Measurements from ENCODE around the gene SLC2A1.

The SLC2A1 gene

DNA sequence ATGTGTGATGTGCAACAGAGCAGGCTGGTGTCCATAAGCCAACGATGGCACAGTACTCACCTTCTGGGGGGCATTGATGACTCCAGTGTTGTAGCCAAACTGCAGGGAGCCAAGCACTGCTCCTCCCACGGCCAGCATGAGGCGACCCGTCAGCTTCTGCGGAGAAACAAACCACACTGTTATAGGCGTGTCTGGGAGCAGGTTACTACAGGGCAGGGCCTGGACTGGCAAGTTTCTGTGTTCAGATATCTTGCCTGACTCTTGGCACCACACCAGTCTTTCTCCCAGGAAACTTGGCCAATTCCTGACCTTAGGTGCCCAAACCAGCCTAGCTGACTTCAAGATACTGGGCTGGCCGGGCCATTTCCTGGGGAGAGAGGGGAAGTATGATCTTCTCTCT is 15.5 kb downstream of the SLC2A1 start:
- FAIRE-seq (peak; percentile 94), DNase-seq (ENCODE audit: low spot score) (peak; percentile 98)

DNA sequence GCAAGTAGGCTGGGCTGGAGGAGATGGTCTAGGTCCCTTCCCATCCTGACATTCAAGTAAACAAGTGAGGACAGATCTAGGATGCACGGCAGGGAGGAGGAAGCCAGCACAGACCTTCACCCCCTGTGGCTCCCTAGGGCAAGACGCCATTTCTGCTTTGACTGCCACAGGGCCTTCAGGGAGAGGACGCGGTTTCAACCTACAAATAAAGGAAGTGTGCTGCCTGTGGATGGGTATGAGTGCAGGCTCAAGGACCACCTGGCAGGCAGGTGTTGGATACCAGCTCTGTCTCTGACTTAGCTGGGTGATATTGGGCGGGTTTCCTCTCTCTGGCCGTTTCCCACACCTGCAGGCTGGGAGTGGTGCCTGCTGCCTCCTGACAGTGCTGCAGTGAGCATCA is 16.2 kb downstream of the SLC2A1 start:
- no peak for DNase-seq (ENCODE audit: low spot score)
- FAIRE-seq, result no peak

DNA sequence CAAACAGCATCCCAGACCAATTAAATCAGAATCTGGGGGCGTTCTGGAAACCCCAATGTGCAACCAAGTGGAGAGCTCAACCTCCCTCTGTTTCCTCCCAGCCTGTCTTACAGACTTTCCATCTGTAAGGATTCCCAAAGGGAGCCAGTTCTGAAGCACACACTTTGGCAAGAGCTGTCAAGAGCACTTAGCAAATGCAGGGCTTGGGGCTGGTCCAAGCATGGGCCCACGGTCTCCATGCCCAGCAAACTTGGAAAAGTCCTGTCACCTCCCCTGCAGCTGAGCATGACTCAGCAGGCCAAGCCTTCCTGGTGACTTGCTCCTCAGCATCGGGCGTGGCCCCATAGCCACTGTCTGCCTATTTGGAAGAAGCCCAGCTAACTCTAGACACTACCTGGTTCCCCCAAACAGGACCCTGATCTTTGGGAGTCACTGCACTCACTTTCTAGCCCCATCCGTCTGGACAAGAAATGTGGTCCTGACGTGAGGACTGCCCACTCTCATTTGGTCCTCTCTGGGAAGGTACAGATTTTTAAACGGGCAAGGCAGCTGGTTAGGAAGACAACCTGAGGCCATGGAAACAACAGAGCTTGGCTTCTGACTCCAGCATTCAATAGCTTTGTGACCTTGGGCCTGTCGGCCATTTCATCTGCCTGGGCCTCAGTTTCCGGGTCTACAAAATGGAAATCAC is 16.9 kb downstream of the SLC2A1 start:
- no peak for FAIRE-seq
- DNase-seq (ENCODE audit: low spot score), result peak; percentile 94

DNA sequence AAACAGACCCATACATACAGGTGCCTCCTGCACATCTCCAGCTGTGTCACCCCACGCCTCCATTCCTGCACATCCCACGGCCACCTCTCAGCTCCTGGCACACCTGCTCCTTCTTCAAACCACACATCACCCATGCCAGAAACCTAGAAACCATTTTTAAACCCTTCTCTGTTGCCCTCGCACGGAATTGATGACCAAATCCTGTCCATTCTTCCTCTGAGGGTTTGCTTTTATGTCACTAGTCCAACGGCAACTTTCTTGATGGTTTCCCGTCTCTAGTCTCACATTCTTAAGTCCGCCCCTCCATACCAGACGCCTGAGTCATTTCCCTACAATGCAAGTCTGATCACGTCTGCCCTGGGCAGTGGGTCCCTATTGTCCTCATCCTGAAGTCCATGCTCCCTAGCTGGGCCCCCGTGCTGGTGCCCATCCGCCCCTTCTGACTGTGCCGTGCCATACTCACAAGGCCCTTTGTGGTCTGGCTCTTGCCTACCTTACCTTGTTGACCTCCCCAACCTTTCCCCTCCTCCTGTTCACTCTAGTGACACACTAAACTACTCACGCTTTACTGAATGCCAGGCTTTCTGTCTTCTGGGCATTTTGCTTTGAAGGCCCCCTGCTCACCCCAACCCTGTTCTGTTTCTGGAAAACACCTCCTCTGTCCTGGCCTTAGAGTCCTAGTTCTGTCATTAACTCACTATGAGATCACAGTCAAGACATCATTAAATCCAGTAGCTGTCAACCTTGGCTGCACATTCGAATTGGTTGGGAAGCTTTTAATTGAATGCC is 17.6 kb downstream of the SLC2A1 start:
- FAIRE-seq (peak; percentile 96), DNase-seq (ENCODE audit: low spot score) (peak; percentile 100)

DNA sequence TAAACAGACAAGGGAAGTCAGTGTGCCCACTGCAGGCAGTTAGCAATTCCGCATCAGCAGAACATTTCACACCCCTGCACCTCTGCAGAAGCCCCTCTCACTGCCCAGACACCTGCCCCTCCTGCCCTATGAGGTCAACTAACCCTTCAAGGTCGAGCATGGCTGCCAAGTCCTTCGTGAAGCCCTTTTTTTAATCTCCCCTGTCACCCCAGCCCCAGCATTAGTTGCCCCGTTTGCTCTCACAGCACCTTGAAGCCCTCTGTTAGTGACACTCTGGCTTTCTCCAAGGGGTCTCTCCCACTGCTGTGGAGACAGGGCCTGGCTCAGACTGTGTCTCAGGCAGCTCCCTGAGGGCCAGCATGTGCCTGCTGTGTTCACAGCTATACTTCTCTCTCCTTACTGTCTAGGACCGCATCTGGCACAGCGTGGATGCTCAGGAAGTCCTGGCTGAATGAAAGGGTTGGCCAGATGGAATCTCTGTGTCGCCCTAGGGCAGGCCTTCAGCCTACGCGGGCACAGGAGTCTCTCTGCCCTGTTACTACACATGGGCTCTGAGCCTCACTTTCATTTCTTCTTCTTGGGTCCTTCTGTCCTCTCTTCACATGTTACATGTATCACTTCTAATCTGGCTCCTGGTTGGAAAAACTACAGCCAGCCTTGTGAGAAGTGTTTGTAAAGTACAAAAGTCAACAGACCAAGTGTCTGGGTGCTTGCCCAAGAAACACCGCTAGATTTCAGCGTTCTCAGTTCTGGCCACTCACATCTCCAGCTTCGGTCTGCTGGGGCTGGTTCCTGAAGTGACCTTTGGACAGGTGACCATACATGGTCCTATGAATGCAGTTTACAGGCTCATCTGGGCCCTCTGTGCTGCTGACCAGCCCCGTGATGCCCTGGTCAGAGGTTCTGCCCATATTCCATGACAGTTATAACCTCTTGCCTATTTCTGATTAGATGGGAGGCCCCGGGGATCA is 19.7 kb downstream of the SLC2A1 start:
- no peak for DNase-seq (ENCODE audit: low spot score)
- no peak for FAIRE-seq

DNA sequence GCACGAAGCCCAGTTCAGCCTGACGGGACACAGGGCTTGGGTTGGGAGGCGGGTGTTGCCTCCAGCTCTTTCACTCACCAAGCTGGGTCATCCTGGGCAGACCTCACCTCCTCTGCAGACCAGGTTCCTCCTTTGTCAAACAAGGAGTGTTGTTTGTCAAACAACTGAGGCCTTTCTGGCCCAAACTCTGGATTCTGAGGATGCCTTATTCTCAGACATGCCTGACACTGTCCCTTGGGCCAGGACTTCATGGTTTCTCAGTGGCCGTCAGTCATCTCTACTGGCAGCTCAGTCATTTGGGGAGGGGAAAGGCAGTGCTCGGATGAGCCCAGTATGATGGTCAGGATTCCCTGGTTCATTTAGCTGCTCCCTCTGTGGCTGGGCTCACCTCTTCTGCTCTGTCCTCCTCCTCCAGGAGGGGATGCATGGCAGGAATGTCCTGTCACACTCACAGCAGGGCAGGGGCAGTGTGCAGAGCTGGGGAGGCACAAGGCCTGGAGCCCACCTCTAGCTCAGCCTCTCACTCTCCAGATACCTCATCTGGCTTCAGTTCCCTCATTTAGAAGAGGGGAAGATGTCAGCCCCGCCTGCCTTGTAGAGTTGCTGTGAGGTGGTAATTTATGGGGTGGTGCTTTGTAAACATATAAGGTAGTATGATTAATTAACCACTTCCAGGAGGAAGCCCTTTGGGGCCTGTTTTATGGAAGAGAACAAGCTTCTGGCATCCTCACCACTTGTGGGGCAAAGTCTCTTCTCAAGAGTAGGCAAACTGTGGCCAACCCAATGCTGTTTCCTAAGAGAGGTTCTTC is 20.6 kb downstream of the SLC2A1 start:
- FAIRE-seq (no peak), DNase-seq (ENCODE audit: low spot score) (no peak)

DNA sequence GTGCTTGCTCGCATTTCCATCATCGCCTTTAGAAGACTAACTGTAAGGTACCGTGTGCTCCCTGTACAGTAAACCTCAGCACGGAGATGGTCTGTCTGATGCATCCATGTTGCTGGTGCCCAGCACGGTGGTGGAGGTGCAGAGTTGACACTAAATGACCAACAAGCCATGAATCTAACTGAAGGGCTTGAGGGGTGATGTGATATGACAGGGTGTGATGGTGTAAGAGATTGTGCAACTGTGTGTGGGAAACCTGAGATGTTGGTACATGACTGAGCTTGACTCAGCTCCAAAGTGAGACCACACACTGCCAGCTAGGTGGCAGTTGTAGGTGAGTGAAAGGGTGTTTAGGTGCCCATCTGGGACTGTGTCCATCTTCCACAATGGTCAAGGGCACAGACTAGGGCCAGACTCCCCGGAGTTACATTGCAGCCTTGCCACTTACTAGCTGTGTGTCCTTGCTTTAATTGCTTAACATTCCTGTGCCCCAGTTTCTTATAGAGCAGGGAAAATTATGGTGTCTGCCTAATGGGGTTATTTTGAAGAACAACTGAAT is 21.4 kb downstream of the SLC2A1 start:
- DNase-seq (ENCODE audit: low spot score) (peak; percentile 90), FAIRE-seq (peak; percentile 81)

DNA sequence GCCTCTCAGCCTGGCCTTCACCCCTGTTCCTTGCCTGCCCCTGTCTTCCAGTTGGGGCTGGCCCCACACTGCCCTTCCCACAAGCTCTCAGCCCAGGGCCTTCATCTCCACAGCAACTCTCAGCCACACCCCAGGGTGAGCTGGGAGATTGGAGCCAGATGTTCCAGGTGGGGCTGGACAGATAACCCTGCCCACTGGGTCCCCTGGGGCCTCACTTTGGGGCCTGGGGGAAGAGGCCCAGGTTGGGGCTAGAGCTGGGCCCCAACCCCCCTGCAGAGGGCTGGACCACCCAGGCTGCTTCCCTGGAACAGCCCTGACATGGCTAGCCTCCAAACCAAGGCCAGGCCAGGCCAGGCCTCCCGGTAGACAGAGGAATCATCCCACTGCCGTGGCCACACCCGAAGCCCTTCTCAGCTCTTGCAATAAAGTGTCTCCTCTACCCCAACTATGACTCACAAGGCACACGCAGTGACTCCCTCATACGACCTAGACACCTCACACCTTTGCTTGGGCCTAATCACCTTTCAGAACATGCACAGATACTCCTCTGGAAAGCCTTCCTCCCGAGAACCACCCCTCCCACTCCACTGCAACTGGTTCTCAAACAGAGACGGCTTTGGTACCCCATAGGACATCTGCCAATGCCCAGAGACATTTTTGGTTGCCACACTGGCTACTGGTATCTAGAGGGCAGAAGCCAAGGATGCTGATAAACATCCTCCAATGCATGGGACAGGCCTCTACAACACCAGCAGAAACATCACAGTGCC is 22.2 kb downstream of the SLC2A1 start:
- DNase-seq (ENCODE audit: low spot score) (peak; percentile 93), FAIRE-seq (peak; percentile 88)

DNA sequence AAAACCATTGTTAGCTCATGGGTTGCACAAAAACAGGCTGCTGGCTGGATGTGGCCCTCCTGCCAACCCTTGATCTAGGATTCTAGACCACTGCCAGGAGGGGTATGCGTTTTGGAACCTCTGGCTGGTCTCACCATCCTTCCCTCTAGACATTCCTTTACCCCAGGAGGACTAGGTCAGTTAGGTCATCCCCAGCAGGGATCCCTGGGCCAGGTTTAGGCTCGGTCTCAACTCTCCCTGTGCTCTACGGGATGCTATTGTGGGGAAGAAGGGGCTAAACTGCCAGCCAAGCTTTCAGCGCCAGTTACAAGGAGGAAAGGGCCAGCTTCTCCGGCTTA is 22.7 kb downstream of the SLC2A1 start:
- DNase-seq (ENCODE audit: low spot score) (no peak), FAIRE-seq (no peak)

DNA sequence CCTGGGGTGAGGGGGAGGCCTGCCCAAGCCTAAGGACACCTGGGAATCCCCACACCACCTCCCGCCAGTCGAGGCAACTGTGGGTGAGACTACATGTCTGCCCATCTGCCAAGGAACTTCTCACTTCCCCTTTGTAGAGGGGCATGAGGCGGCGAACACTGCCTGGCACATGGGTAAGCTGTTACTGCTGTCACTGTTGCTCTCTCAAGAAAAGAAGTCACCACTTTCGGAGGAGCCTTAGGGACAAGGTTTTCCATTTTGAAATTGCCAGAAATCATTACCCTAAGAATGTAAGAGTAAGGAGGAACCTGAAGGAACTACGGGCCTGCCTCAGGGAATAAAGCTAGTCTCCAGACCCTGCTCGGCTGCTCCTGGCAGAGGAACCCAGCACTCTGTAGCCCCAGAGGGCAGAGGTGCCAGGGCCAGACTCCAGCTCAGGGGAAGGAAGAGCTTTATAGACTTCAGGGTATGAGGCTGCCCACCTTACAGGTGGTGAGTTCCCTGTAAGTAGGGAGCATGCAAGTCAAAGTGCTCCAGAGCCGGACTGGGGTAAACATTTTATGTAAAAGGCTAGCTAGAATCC is 23.3 kb downstream of the SLC2A1 start:
- FAIRE-seq, result no peak

DNA sequence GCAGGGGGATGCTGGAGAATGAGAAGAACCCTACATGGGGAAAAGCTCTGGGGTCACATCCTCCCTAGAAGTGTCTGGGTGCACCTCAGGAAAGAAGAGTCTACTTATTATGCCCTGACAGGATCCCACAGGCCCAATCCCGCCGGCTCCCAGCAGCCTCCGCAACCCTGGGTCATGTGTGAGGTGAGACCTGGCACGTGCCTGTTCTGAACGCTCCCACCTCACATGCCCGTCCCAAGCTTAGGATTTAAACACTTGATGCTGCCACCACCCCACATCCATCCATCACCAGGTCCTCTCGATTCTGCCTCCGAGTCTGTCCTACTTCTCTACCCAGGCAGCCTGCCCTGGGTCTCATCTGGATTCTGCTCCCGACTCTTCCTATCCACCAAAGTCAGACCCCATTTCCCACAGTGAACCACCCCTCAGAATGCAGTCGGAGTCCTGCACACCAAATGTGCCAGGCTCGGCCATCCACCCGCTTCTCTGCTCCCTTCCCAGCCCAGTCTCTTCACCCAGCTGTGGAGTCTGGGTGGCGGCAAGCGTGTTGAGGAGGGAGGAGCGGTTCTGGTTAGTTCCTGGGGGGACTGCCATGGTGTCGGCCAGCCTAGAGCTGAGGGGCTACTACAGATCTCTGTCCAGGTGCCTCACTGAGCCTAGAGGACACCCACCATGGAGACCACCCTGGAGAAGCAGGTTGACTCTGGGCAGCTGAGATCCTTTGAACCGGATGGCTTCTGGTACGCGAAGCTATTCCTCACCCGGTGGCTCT is 23.9 kb downstream of the SLC2A1 start:
- DNase-seq (ENCODE audit: low spot score) (no peak), FAIRE-seq (no peak)

More for the DNA sequence above, 23.3 kb downstream of the SLC2A1 start:
- no peak for DNase-seq (ENCODE audit: low spot score)

DNA sequence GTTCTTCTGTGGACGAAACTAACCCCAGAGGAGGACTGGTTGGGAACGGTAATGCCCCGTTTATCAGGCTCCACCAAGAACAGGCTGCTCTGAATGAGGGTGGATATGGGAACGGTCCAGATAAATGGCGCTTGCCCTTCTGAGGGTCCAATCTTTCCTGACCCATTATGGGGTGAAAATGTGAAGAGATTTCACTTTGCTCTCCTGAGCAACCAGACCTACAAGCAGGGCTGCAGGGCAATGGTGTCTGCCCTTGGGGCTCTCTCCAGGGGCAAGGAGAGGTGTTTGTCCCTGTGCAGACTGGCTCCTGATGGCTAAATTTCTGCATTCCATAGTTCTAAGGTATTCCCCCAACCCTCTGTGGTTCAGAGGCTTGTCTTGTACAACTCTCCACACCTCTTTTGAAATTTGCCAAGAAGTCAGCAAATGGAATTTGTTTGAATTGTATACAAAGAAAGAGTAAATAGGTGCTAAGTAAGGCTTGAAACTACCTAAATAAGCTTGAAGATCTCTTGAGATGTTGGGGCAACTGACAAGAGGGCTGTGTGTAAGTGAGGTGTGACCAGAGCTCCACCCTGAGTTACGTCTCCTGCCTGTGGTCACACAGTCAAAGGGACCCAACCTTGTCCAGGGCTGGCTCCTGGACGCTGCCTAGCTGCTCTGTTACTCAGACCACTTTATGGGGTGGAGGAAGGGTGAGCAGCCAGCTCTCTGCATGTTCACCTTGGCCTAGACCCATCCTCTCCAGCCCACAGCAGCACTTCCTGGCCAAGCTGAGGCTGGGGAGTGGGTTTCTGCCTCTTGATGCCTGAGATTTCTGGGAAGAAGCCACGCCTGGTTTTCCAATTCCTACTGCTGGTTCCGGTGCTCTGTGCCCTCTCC is 24.8 kb downstream of the SLC2A1 start:
- FAIRE-seq (peak; percentile 16), DNase-seq (ENCODE audit: low spot score) (no peak)

DNA sequence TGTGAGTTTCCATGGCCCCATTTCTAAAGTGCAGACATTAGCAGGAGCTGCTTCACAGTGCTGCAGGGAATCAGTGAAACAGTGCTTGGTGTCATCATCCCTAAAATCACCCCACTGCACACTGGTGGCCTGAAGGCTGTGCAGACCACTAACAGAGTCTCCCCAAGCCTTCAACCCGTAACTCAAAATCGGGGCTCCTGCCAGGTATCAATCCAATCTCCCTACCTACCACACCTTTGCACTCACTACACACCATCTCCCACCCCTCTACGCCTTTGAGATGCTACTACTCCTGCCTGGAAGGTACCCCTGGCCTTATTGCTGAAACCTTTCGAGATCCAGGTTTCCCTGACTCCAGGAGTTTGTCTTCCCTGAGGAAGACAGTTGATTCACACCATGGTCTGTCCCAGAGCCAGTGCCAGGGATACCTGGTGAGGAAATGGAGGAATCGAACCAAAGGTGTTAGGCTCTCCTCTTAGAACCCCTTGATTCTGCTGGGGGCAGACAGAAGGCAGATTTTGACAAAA is 25.5 kb downstream of the SLC2A1 start:
- DNase-seq (ENCODE audit: low spot score), result no peak
- FAIRE-seq, result no peak

DNA sequence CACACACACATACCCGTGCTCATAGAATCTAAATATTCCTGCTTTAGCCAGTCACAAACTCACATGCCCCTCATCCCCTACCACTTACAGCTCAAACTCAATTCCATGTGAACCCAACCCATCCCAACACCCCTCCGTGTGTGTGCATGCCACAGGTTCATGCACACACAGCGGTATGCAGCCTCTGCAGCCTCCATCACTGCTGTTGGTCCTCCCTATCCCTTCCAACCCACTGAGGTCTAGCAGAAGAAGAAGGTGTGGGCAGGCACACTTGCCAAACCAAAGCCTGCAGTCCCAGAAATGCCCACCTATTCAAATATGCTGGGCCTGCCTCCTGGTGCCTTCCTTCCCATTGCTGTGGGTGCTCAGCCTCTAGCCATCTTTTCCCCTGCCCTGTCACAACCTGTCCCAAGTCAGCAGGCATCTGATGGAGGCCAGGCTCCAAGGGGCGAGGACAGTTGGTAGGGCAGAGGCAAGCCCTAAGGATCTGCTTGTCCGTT is 26.2 kb downstream of the SLC2A1 start:
- FAIRE-seq, result no peak

DNA sequence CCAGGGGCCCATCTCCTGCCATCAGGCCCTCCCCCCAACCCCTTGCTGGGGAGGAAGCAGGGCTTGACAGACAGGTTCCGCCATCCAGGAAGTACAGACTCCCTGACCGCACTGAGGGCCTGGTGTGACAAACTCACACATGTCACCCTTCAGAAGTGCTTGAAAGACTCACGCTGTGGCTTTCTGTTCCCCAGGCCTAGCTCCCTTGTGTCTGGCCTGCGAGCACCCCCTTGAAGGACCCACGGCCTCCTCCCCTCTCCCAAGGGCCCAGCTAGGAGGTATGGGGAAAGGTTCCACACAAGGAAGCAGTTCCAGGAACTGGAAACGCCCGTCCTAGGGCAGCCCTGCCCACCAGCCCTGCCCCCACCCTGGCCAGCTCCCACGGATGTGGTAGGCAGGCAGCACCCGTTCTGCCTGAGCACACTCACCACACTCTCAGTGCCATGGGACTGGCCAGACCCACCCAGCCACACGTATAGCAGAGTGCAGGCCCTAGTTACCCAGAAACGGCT is 26.7 kb downstream of the SLC2A1 start:
- DNase-seq (ENCODE audit: low spot score) (peak; percentile 91), FAIRE-seq (peak; percentile 89)

More for the DNA sequence above, 26.2 kb downstream of the SLC2A1 start:
- no peak for DNase-seq (ENCODE audit: low spot score)

DNA sequence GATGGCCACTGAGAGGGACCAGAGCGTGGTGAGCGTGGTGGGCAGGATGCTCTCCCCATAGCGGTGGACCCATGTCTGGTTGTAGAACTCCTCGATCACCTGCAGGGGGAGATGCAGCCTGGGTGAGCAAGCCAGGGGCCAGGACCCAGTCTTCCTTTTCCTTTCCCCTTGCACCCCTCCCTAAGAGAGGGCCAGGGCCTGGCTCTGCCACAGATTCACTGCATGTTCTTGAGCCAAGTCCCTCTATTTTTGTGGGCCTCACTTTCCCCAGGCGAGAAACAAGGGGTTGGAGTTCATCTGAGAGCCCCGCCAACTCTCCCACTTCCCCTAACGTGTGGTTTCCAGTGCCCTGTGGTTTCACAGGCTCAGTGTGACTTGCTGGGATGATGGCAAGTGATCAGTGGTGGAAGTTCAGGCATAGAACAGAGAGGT is 27.5 kb downstream of the SLC2A1 start:
- FAIRE-seq (no peak), DNase-seq (ENCODE audit: low spot score) (peak; percentile 44)

Measured in RCC 7860 (cell line).